Right renal pelvis (tissue), 4 donors: ENCODE results near the gene HOXB2. TPM values are rescaled to one million over a fixed set of nuclear protein-coding genes. Genes with fewer than 3 reads are reported as not detected.
"Not testable (repeated sequence)": the region's sequence is repeated elsewhere in the genome, so short reads cannot be mapped to it uniquely, and the experiment has no call there.

Experiments used
- DNase-seq, 4 donors: peaks; one replicate each; pipeline ENCODE4 v3.0.0-alpha.2; 2013; ENCODE audit warnings: low read depth in 4 of 4, low spot score in 3 of 4, missing footprints in 1 of 4
- polyA plus RNA-seq, 4 donors: library from polyadenylated mRNA; unstranded; fragments of 120-200 nt; gene quantifications; one replicate each; pipeline ENCODE4 v1.2.1, GENCODE V29; 2013; ENCODE audit not compliant: insufficient read length in 4 of 4

The HOXB2 gene
- polyA plus RNA-seq, 4 donors = 43.5 to 61.1 (median 56.7) TPM

GRCh38 chr17:48526608-48527546 lies 18.0 kb downstream of the HOXB2 start:
- no peak for DNase-seq

- no peak for DNase-seq
Measured at GRCh38 chr17:48523010-48523409, 21.9 kb downstream of the HOXB2 start.

GRCh38 chr17:48522031-48522653 lies 22.8 kb downstream of the HOXB2 start:
- DNase-seq = no peak

- DNase-seq = no peak
Measured at GRCh38 chr17:48520631-48521079, 24.3 kb downstream of the HOXB2 start.

GRCh38 chr17:48519427-48519826 lies 25.5 kb downstream of the HOXB2 start:
- DNase-seq = no peak

- no peak for DNase-seq
Measured at GRCh38 chr17:48517478-48517877, 27.4 kb downstream of the HOXB2 start.

GRCh38 chr17:48515925-48516900 lies 28.7 kb downstream of the HOXB2 start:
- no peak for DNase-seq

GRCh38 chr17:48514477-48514876 lies 30.4 kb downstream of the HOXB2 start:
- no peak for DNase-seq

GRCh38 chr17:48513666-48514455 lies 31.0 kb downstream of the HOXB2 start:
- DNase-seq = no peak

- no peak for DNase-seq
Measured at GRCh38 chr17:48513097-48513496, 31.8 kb downstream of the HOXB2 start.

GRCh38 chr17:48510761-48511604 lies 33.9 kb downstream of the HOXB2 start:
- no peak for DNase-seq

- no peak for DNase-seq
Measured at GRCh38 chr17:48510381-48510760, 34.5 kb downstream of the HOXB2 start.

- DNase-seq = not testable (repeated sequence)
Measured at GRCh38 chr17:48509708-48510107, 35.2 kb downstream of the HOXB2 start.

- no peak for DNase-seq
Measured at GRCh38 chr17:48506246-48506645, 38.7 kb downstream of the HOXB2 start.

- no peak for DNase-seq
Measured at GRCh38 chr17:48505788-48506187, 39.1 kb downstream of the HOXB2 start.

GRCh38 chr17:48504953-48505352 lies 40.0 kb downstream of the HOXB2 start:
- no peak for DNase-seq

GRCh38 chr17:48503747-48504146 lies 41.2 kb downstream of the HOXB2 start:
- no peak for DNase-seq

- no peak for DNase-seq
Measured at GRCh38 chr17:48502901-48503300, 42.0 kb downstream of the HOXB2 start.

- DNase-seq = no peak
Measured at GRCh38 chr17:48502312-48502711, 42.6 kb downstream of the HOXB2 start.
